ENCODE measurements around the gene SHCBP1.
"Not testable (repeated sequence)": the region's sequence is repeated elsewhere in the genome, so short reads cannot be mapped to it uniquely, and the experiment has no call there.

Gene SHCBP1

GRCh38 chr16:46562979-46563378 lies 58.2 kb downstream of the SHCBP1 start:
- no peaks in the 10 kb centered on the region for H3K4me1 ChIP-seq (ENCODE audit: low read length)
- no peak overlapping the region for H2AFZ ChIP-seq (ENCODE audit: low read depth, low read length)
- no peak overlapping the region for H3K9ac ChIP-seq (ENCODE audit: low read length)
- H3K27ac ChIP-seq (ENCODE audit: low read length), result no peak overlapping the region
- H3K36me3 ChIP-seq (replicated peaks; ENCODE audit: low read depth, low read length), result no peaks in the 10 kb centered on the region
- no peaks in the 10 kb centered on the region for H3K9me3 ChIP-seq (ENCODE audit: insufficient read depth, low read length)
- no peaks in the 10 kb centered on the region for H4K20me1 ChIP-seq (ENCODE audit: insufficient read depth, low read length)
- H3K79me2 ChIP-seq (ENCODE audit: low read length), result no peaks in the 10 kb centered on the region
- H3K4me2 ChIP-seq (ENCODE audit: low read length), result no peak overlapping the region
- no peaks in the 10 kb centered on the region for H3K27me3 ChIP-seq (ENCODE audit: low read depth, low read length)
- no peak for TF ChIP-seq CTCF (IDR thresholded peaks at IDR 0.05; ENCODE audit: low read depth, low read length)
- H3K4me3 ChIP-seq (ENCODE audit: low read length), result no peak overlapping the region

GRCh38 chr16:46558018-46558417 lies 63.2 kb downstream of the SHCBP1 start:
- no peaks in the 10 kb centered on the region for H3K79me2 ChIP-seq (ENCODE audit: low read length)
- no peaks in the 10 kb centered on the region for H3K36me3 ChIP-seq (replicated peaks; ENCODE audit: low read depth, low read length)
- no peak overlapping the region for H3K9ac ChIP-seq (ENCODE audit: low read length)
- H3K9me3 ChIP-seq (ENCODE audit: insufficient read depth, low read length), result no peaks in the 10 kb centered on the region
- H3K4me1 ChIP-seq (ENCODE audit: low read length), result no peaks in the 10 kb centered on the region
- no peak overlapping the region for H3K4me2 ChIP-seq (ENCODE audit: low read length)
- peaks cover 3% of the 10 kb centered on the region; the same call in 1 of the 2 replicates for H3K27me3 ChIP-seq (ENCODE audit: low read depth, low read length)
- no peaks in the 10 kb centered on the region for H4K20me1 ChIP-seq (ENCODE audit: insufficient read depth, low read length)
- TF ChIP-seq CTCF (IDR thresholded peaks at IDR 0.05; ENCODE audit: low read depth, low read length) (no peak), EZH2phosphoT487 (IDR thresholded peaks at IDR 0.05; ENCODE audit: low read depth) (no peak)
- no peak overlapping the region for H3K27ac ChIP-seq (ENCODE audit: low read length)
- H3K4me3 ChIP-seq (ENCODE audit: low read length), result no peak overlapping the region
- no peak overlapping the region for H2AFZ ChIP-seq (ENCODE audit: low read depth, low read length)

- Histone ChIP-seq H4K20me1 (ENCODE audit: insufficient read depth, low read length) (no peaks in the 10 kb centered on the region), H3K9me3 (ENCODE audit: insufficient read depth, low read length) (no peaks in the 10 kb centered on the region), H3K79me2 (ENCODE audit: low read length) (no peaks in the 10 kb centered on the region), H3K4me1 (ENCODE audit: low read length) (no peaks in the 10 kb centered on the region), H3K4me3 (ENCODE audit: low read length) (no peak overlapping the region), H3K9ac (ENCODE audit: low read length) (no peak overlapping the region), H3K4me2 (ENCODE audit: low read length) (no peak overlapping the region), H3K27ac (ENCODE audit: low read length) (no peak overlapping the region), H3K36me3 (replicated peaks; ENCODE audit: low read depth, low read length) (no peaks in the 10 kb centered on the region), H3K27me3 (ENCODE audit: low read depth, low read length) (peaks cover 3% of the 10 kb centered on the region; the same call in 1 of the 2 replicates), H2AFZ (ENCODE audit: low read depth, low read length) (no peak overlapping the region)
- TF ChIP-seq CTCF (IDR thresholded peaks at IDR 0.05; ENCODE audit: low read depth, low read length) (no peak), EZH2phosphoT487 (IDR thresholded peaks at IDR 0.05; ENCODE audit: low read depth) (no peak)
Measured at GRCh38 chr16:46555951-46556350, 65.2 kb downstream of the SHCBP1 start.

- H3K9me3 ChIP-seq (ENCODE audit: insufficient read depth, low read length); H2AFZ ChIP-seq (ENCODE audit: low read depth, low read length); H3K27ac ChIP-seq (ENCODE audit: low read length); H3K9ac ChIP-seq (ENCODE audit: low read length); H3K36me3 ChIP-seq (replicated peaks; ENCODE audit: low read depth, low read length); H4K20me1 ChIP-seq (ENCODE audit: insufficient read depth, low read length); H3K27me3 ChIP-seq (ENCODE audit: low read depth, low read length); H3K4me1 ChIP-seq (ENCODE audit: low read length); H3K79me2 ChIP-seq (ENCODE audit: low read length): not testable (repeated sequence)
- peak overlapping the region; percentile 43; the same call in 1 of the 2 replicates for H3K4me3 ChIP-seq (ENCODE audit: low read length)
- TF ChIP-seq CTCF (IDR thresholded peaks at IDR 0.05; ENCODE audit: low read depth, low read length), result peak; percentile 63
- peak overlapping the region; percentile 58 for H3K4me2 ChIP-seq (ENCODE audit: low read length)
Measured at GRCh38 chr16:46554435-46554834, 66.7 kb downstream of the SHCBP1 start.
